GM23338 (cell line): ENCODE data around the gene IGF2R. TPM values are rescaled to one million over a fixed set of nuclear protein-coding genes. Genes with fewer than 3 reads are reported as not detected.

Experiments used
- ATAC-seq: fragments of 200-7000 bp; cut with Tn5 transposase; 3 replicates; pipeline ENCODE4 v1.9.1; 2020
- DNase-seq: peaks from one replicate; pipeline ENCODE4 v3.0.0-alpha.2; 2015; ENCODE audit warnings: low spot score
- H2AFZ ChIP-seq: fragments of 200-600 bp; sonication (generic); 2 replicates; pipeline ENCODE4 v1.8.0; 2016; ENCODE audit warnings: antibody characterized with exemption, mild to moderate bottlenecking, moderate library complexity
- H3F3A ChIP-seq: fragments of 200-600 bp; sonication (generic); replicated peaks from 2 replicates; pipeline ENCODE4 v1.8.0; 2017; ENCODE audit warnings: antibody characterized with exemption, mixed run types, low read depth
- H3K27ac ChIP-seq: fragments of 200-600 bp; sonication (generic); 2 replicates; pipeline ENCODE4 v1.6.1; 2016; ENCODE audit warnings: low read depth
- H3K27me3 ChIP-seq: fragments of 200-600 bp; sonication (generic); 2 replicates; pipeline ENCODE4 v1.8.0; 2016; ENCODE audit warnings: mild to moderate bottlenecking, mixed run types, moderate library complexity; ENCODE audit not compliant: insufficient read depth
- H3K36me3 ChIP-seq: fragments of 200-600 bp; sonication (generic); 2 replicates; pipeline ENCODE4 v1.8.0; 2016; ENCODE audit warnings: mild to moderate bottlenecking; ENCODE audit not compliant: insufficient read depth
- H3K4me1 ChIP-seq: fragments of 200-600 bp; sonication (generic); 2 replicates; pipeline ENCODE4 v1.8.0; 2016; ENCODE audit warnings: mild to moderate bottlenecking, moderate library complexity; ENCODE audit not compliant: insufficient read depth
- H3K4me2 ChIP-seq: fragments of 200-600 bp; sonication (generic); 2 replicates; pipeline ENCODE4 v1.7.1; 2017; ENCODE audit warnings: mixed run types
- H3K4me3 ChIP-seq: fragments of 200-600 bp; sonication (generic); 2 replicates; pipeline ENCODE4 v1.6.1; 2016; ENCODE audit warnings: mixed run types
- H3K79me2 ChIP-seq: fragments of 200-600 bp; sonication (generic); replicated peaks from 2 replicates; pipeline ENCODE4 v1.8.0; 2017; ENCODE audit warnings: mild to moderate bottlenecking; ENCODE audit not compliant: insufficient read depth
- H3K9me2 ChIP-seq: fragments of 200-600 bp; sonication (generic); 2 replicates; pipeline ENCODE4 v1.8.0; 2017; ENCODE audit not compliant: insufficient read depth
- H4K20me1 ChIP-seq: fragments of 200-600 bp; sonication (generic); replicated peaks from 2 replicates; pipeline ENCODE4 v1.8.0; 2017; ENCODE audit warnings: mild to moderate bottlenecking; ENCODE audit not compliant: insufficient read depth
- H3K27ac Mint-ChIP-seq: 2 replicates; pipeline ENCODE4 v1.8.0; 2020; ENCODE audit warnings: inconsistent platforms, mild to moderate bottlenecking, moderate library complexity, mixed read lengths
- H3K27me3 Mint-ChIP-seq: 3 replicates; pipeline ENCODE4 v1.8.0; 2022; ENCODE audit warnings: low read depth, mild to moderate bottlenecking, moderate library complexity, mixed read lengths, inconsistent platforms; ENCODE audit not compliant: insufficient read depth, poor library complexity
- H3K36me3 Mint-ChIP-seq: 3 replicates; pipeline ENCODE4 v1.8.0; 2021; ENCODE audit warnings: low read depth, mild to moderate bottlenecking, inconsistent platforms, moderate library complexity, mixed read lengths
- H3K4me1 Mint-ChIP-seq: 3 replicates; pipeline ENCODE4 v1.8.0; 2020; ENCODE audit warnings: mild to moderate bottlenecking, inconsistent platforms, mixed read lengths
- H3K4me3 Mint-ChIP-seq: 3 replicates; pipeline ENCODE4 v1.8.0; 2021; ENCODE audit warnings: moderate library complexity, mild to moderate bottlenecking, inconsistent platforms, mixed read lengths
- H3K9me3 Mint-ChIP-seq: 3 replicates; pipeline ENCODE4 v1.8.0; 2020; ENCODE audit warnings: moderate library complexity, mild to moderate bottlenecking, inconsistent platforms, mixed read lengths
- CTCF ChIP-seq, 2 experiments: fragments of 200-600 bp in 1 of 2; sonication (generic) in 1 of 2; conservative IDR thresholded peaks; 2 replicates each; pipeline versions ENCODE4 v1.5.1 to v1.6.1; 2016 to 2017; ENCODE audit warnings: antibody characterized with exemption in 2 of 2, low read depth in 2 of 2, mild to moderate bottlenecking in 2 of 2, moderate library complexity in 1 of 2
- ETS1 ChIP-seq: IDR thresholded peaks from 2 replicates; pipeline ENCODE4 v1.6.1; 2016; ENCODE audit warnings: antibody characterized with exemption
- EZH2 ChIP-seq: fragments of 200-600 bp; sonication (generic); IDR thresholded peaks from one replicate; pipeline ENCODE4 v1.8.0; 2017; ENCODE audit warnings: antibody characterized with exemption, mild to moderate bottlenecking, low read depth; ENCODE audit not compliant: unreplicated experiment
- JUNB ChIP-seq: IDR thresholded peaks from one replicate; pipeline ENCODE4 v1.6.1; 2016; ENCODE audit warnings: antibody characterized with exemption; ENCODE audit not compliant: unreplicated experiment
- REST ChIP-seq: IDR thresholded peaks from one replicate; pipeline ENCODE4 v1.6.1; 2018; ENCODE audit warnings: antibody characterized with exemption; ENCODE audit not compliant: unreplicated experiment
- polyA plus RNA-seq: library from polyadenylated mRNA; unstranded; fragments of >200 nt; fragmentation: Nextera tagmentation; extraction: Ambion mirVana; gene quantifications from 2 replicates; pipeline ENCODE4 v1.2.1, GENCODE V29; 2016
- total RNA-seq: library from RNA; depleted of rRNA; stranded (reverse); fragments of >200 nt; shearing (Covaris generic); gene quantifications from 2 replicates; pipeline ENCODE4 v1.2.3, GENCODE V29; 2014

IGF2R gene
- total and polyA plus RNA-seq, 2 experiments from 2014 or later = 12.5 to 76.4 TPM

- no peak for TF ChIP-seq REST
These were observed 5.1 kb downstream of the IGF2R start (continued) for GRCh38 chr6:159973951-159974350.

- ATAC-seq = no peak
- H3K4me1 Mint-ChIP-seq = peaks cover 88% of the 10 kb centered on the region
- H3K4me2 ChIP-seq = 0 out of 2 replicates have a peak overlapping the region, but pooled peaks have one; percentile 49
These were observed 6.0 kb downstream of the IGF2R start for GRCh38 chr6:159974932-159975331.

More at GRCh38 chr6:159974932-159975331, 6.0 kb downstream of the IGF2R start:
- Histone ChIP-seq H3K79me2 (peaks cover 100% of the 10 kb centered on the region), H3K27me3 (no peaks in the 10 kb centered on the region), H4K20me1 (peaks cover 61% of the 10 kb centered on the region), H3F3A (no peaks in the 10 kb centered on the region), H3K36me3 (no peaks in the 10 kb centered on the region), H3K4me1 (peaks cover 78% of the 10 kb centered on the region), H2AFZ (no peak overlapping the region), H3K9me2 (no peaks in the 10 kb centered on the region), H3K27ac (no peak overlapping the region), H3K4me3 (no peak overlapping the region)
- no peak overlapping the region for H3K4me3 Mint-ChIP-seq
- H3K27ac Mint-ChIP-seq = peak overlapping the region; percentile 72
- H3K9me3 Mint-ChIP-seq = no peaks in the 10 kb centered on the region
- peaks cover 16% of the 10 kb centered on the region for H3K27me3 Mint-ChIP-seq
- no peak for DNase-seq
- peaks cover 2% of the 10 kb centered on the region; the same call in 2 of the 3 replicates for H3K36me3 Mint-ChIP-seq
- TF ChIP-seq EZH2 = no peak
- no peak for TF ChIP-seq CTCF (conservative IDR thresholded peaks at IDR 0.05; ENCODE audit: low read depth in 2 of 2)
- TF ChIP-seq JUNB = no peak
- TF ChIP-seq ETS1 = no peak
